Activated T-helper 1 cell treated with Interleukin-2 at 50 U/mL for 16 hours (primary cell): ENCODE measurements around the gene SLC9A2.

ENCODE experiments used
- DNase-seq: peaks from one replicate; pipeline ENCODE4 v3.0.0-alpha.2; 2020; ENCODE audit warnings: low read depth

The SLC9A2 gene

GRCh38 chr2:102619414-102620319 is at the start of gene SLC9A2:
Gene SLC9A2 (plus strand): TSS chr2:102619553. CDS start chr2:102619849, 296 bp downstream.
- DNase-seq, result no peak

- DNase-seq, result no peak
Observed at GRCh38 chr2:102575888-102576287, 43.5 kb upstream of the SLC9A2 start.

- no peak for DNase-seq
Observed at GRCh38 chr2:102578376-102578775, 41.0 kb upstream of the SLC9A2 start.

GRCh38 chr2:102581911-102582310 is 37.4 kb upstream of the SLC9A2 start:
- no peak for DNase-seq

GRCh38 chr2:102582845-102583244 is 36.5 kb upstream of the SLC9A2 start:
- DNase-seq, result no peak

- no peak for DNase-seq
Observed at GRCh38 chr2:102585847-102586404, 33.4 kb upstream of the SLC9A2 start.

- no peak for DNase-seq
Observed at GRCh38 chr2:102588213-102588939, 31.0 kb upstream of the SLC9A2 start.

- DNase-seq, result no peak
Observed at GRCh38 chr2:102589444-102589843, 29.9 kb upstream of the SLC9A2 start.

- no peak for DNase-seq
Observed at GRCh38 chr2:102591491-102592045, 27.8 kb upstream of the SLC9A2 start.

GRCh38 chr2:102592601-102593000 is 26.8 kb upstream of the SLC9A2 start:
- DNase-seq, result no peak

- DNase-seq, result no peak
Observed at GRCh38 chr2:102593516-102593915, 25.8 kb upstream of the SLC9A2 start.

GRCh38 chr2:102594445-102595016 is 24.8 kb upstream of the SLC9A2 start:
- no peak for DNase-seq

GRCh38 chr2:102597788-102598187 is 21.6 kb upstream of the SLC9A2 start:
- no peak for DNase-seq

GRCh38 chr2:102599486-102599885 is 19.9 kb upstream of the SLC9A2 start:
- DNase-seq, result no peak

GRCh38 chr2:102601730-102602129 is 17.6 kb upstream of the SLC9A2 start:
- DNase-seq, result no peak

GRCh38 chr2:102603904-102604303 is 15.4 kb upstream of the SLC9A2 start:
- DNase-seq, result no peak

GRCh38 chr2:102604769-102605168 is 14.6 kb upstream of the SLC9A2 start:
- no peak for DNase-seq

- DNase-seq, result no peak
Observed at GRCh38 chr2:102606353-102606752, 13.0 kb upstream of the SLC9A2 start.

GRCh38 chr2:102615620-102616436 is 3.5 kb upstream of the SLC9A2 start:
- DNase-seq, result no peak

GRCh38 chr2:102618452-102619413 is 620 bp upstream of the SLC9A2 start:
- no peak for DNase-seq
